T-helper 17 cell (primary cell): ENCODE measurements around the gene SGSM2. TPM values are rescaled to one million over a fixed set of nuclear protein-coding genes. Genes with fewer than 3 reads are reported as not detected.

ENCODE experiments used
- ATAC-seq: fragments of 150-1000 bp; cut with Tn5 transposase; 2 replicates; pipeline ENCODE4 v1.10.0; 2021; ENCODE audit warnings: mild to moderate bottlenecking, moderate library complexity
- DNase-seq, 3 donors: peaks; one replicate each; pipeline versions ENCODE4 v3.0.0 to v3.0.0-alpha.2; 2020 to 2021
- H3K9me3 ChIP-seq: one replicate; pipeline ENCODE4 v1.7.0; 2013; ENCODE audit warnings: low read length, mild to moderate bottlenecking; ENCODE audit not compliant: control insufficient read depth, poor library complexity, severe bottlenecking
- H3K27ac Mint-ChIP-seq: one replicate; pipeline ENCODE4 v1.8.0; 2022; ENCODE audit warnings: mild to moderate bottlenecking, moderate library complexity, mixed read lengths
- H3K27me3 Mint-ChIP-seq: one replicate; pipeline ENCODE4 v1.8.0; 2022; ENCODE audit warnings: mixed read lengths
- H3K36me3 Mint-ChIP-seq: one replicate; pipeline ENCODE4 v1.8.0; 2022; ENCODE audit warnings: low read depth, mixed read lengths
- H3K4me1 Mint-ChIP-seq: one replicate; pipeline ENCODE4 v1.8.0; 2022; ENCODE audit warnings: mild to moderate bottlenecking, mixed read lengths
- H3K4me3 Mint-ChIP-seq: one replicate; pipeline ENCODE4 v1.8.0; 2022; ENCODE audit warnings: mild to moderate bottlenecking, moderate library complexity, mixed read lengths
- total RNA-seq, 4 donors: library from RNA in 2 of 4; stranded (reverse) in 2 of 4; gene quantifications; one replicate each; pipeline ENCODE4 v1.2.3 and lab custom pipeline; 2022 to 2026

SGSM2 gene
- total RNA-seq, 2 donors from 2014 or later, result 119 to 128 TPM

- ATAC-seq, result no peak
- H3K4me1 Mint-ChIP-seq, result peaks cover 47% of the 10 kb centered on the region
- DNase-seq, result peak in 1 of 3 donors; percentile 40
- H3K9me3 ChIP-seq, result no peaks in the 10 kb centered on the region
- peak overlapping the region; percentile 99 for H3K4me3 Mint-ChIP-seq
- peak overlapping the region; percentile 88 for H3K27ac Mint-ChIP-seq
- H3K36me3 Mint-ChIP-seq, result peaks cover 4% of the 10 kb centered on the region
- H3K27me3 Mint-ChIP-seq, result no peaks in the 10 kb centered on the region
These were observed 59.4 kb downstream of the SGSM2 start for GRCh38 chr17:2396568-2397246.

GRCh38 chr17:2397247-2398171 lies 60.2 kb downstream of the SGSM2 start:
- peaks cover 44% of the 10 kb centered on the region for H3K4me1 Mint-ChIP-seq
- H3K36me3 Mint-ChIP-seq, result peaks cover 4% of the 10 kb centered on the region
- peak overlapping the region; percentile 87 for H3K27ac Mint-ChIP-seq
- DNase-seq, result no peak
- no peak for ATAC-seq
- H3K9me3 ChIP-seq, result no peaks in the 10 kb centered on the region
- H3K27me3 Mint-ChIP-seq, result no peaks in the 10 kb centered on the region
- H3K4me3 Mint-ChIP-seq, result peak overlapping the region; percentile 99

- DNase-seq (no peak), ATAC-seq (no peak)
- Mint-ChIP-seq H3K36me3 (peaks cover 4% of the 10 kb centered on the region), H3K27ac (peak overlapping the region; percentile 87), H3K4me1 (peaks cover 47% of the 10 kb centered on the region), H3K27me3 (no peaks in the 10 kb centered on the region), H3K4me3 (peak overlapping the region; percentile 99)
- H3K9me3 ChIP-seq, result no peaks in the 10 kb centered on the region
These were observed 60.9 kb downstream of the SGSM2 start for GRCh38 chr17:2398182-2398581.

- Mint-ChIP-seq H3K4me1 (peaks cover 45% of the 10 kb centered on the region), H3K27ac (peak overlapping the region; percentile 97), H3K4me3 (peak overlapping the region; percentile 99), H3K27me3 (no peaks in the 10 kb centered on the region), H3K36me3 (peaks cover 4% of the 10 kb centered on the region)
- DNase-seq (peak; percentile 37 to 62 (median 39)), ATAC-seq (peak; percentile 6)
- H3K9me3 ChIP-seq, result no peaks in the 10 kb centered on the region
These were observed 61.6 kb downstream of the SGSM2 start for GRCh38 chr17:2398655-2399571.

- DNase-seq (peak; percentile 87 to 98 (median 94)), ATAC-seq (peak; percentile 57)
- Mint-ChIP-seq H3K4me3 (peak overlapping the region; percentile 99), H3K4me1 (peaks cover 38% of the 10 kb centered on the region), H3K27me3 (no peaks in the 10 kb centered on the region), H3K27ac (peak overlapping the region; percentile 97), H3K36me3 (peaks cover 4% of the 10 kb centered on the region)
- H3K9me3 ChIP-seq, result no peaks in the 10 kb centered on the region
These were observed 62.5 kb downstream of the SGSM2 start for GRCh38 chr17:2399572-2400473.

- peak; percentile 25 to 43 (median 40) for DNase-seq
- Mint-ChIP-seq H3K36me3 (peaks cover 4% of the 10 kb centered on the region), H3K4me3 (peak overlapping the region; percentile 99), H3K27ac (peak overlapping the region; percentile 97), H3K27me3 (no peaks in the 10 kb centered on the region), H3K4me1 (peaks cover 43% of the 10 kb centered on the region)
- no peaks in the 10 kb centered on the region for H3K9me3 ChIP-seq
- no peak for ATAC-seq
These were observed 63.2 kb downstream of the SGSM2 start for GRCh38 chr17:2400474-2400866.

GRCh38 chr17:2400877-2401425 lies 63.6 kb downstream of the SGSM2 start, which contains the start of gene MNT:
MNT (minus strand) TSS chr17:2401060; CDS start chr17:2400712, 348 bp downstream.
- H3K4me3 Mint-ChIP-seq, result peak within 1 kb of the TSS; percentile 99
- DNase-seq (peak; percentile 94), ATAC-seq (peak; percentile 52)
- peaks cover 4% of the 10 kb centered on the region for H3K36me3 Mint-ChIP-seq
- H3K27me3 Mint-ChIP-seq, result no peaks in the 10 kb centered on the region
- H3K27ac Mint-ChIP-seq, result peak within 1 kb of the TSS; percentile 97
- no peaks in the 10 kb centered on the region for H3K9me3 ChIP-seq
- peaks cover 43% of the 10 kb centered on the region for H3K4me1 Mint-ChIP-seq

- H3K36me3 Mint-ChIP-seq, result peaks cover 2% of the 10 kb centered on the region
- H3K9me3 ChIP-seq, result no peaks in the 10 kb centered on the region
- ATAC-seq (peak; percentile 66), DNase-seq (peak; percentile 98 to 99 (median 98))
- peak overlapping the region; percentile 97 for H3K27ac Mint-ChIP-seq
- H3K4me1 Mint-ChIP-seq, result peaks cover 41% of the 10 kb centered on the region
- H3K4me3 Mint-ChIP-seq, result peak overlapping the region; percentile 99
- H3K27me3 Mint-ChIP-seq, result no peaks in the 10 kb centered on the region
These were observed 64.3 kb downstream of the SGSM2 start for GRCh38 chr17:2401426-2402221.

GRCh38 chr17:2402544-2402943 lies 65.2 kb downstream of the SGSM2 start:
- no peak for DNase-seq
- H3K9me3 ChIP-seq, result no peaks in the 10 kb centered on the region
- peaks cover 42% of the 10 kb centered on the region for H3K4me1 Mint-ChIP-seq
- peak overlapping the region; percentile 97 for H3K27ac Mint-ChIP-seq
- no peak for ATAC-seq
- peaks cover 2% of the 10 kb centered on the region for H3K36me3 Mint-ChIP-seq
- H3K27me3 Mint-ChIP-seq, result no peaks in the 10 kb centered on the region
- peak overlapping the region; percentile 82 for H3K4me3 Mint-ChIP-seq

GRCh38 chr17:2403044-2403443 lies 65.7 kb downstream of the SGSM2 start:
- H3K9me3 ChIP-seq, result no peaks in the 10 kb centered on the region
- no peak for ATAC-seq
- no peak for DNase-seq
- peaks cover 2% of the 10 kb centered on the region for H3K36me3 Mint-ChIP-seq
- H3K4me1 Mint-ChIP-seq, result peaks cover 38% of the 10 kb centered on the region
- H3K27me3 Mint-ChIP-seq, result no peaks in the 10 kb centered on the region
- H3K4me3 Mint-ChIP-seq, result peak overlapping the region; percentile 82
- no peak overlapping the region for H3K27ac Mint-ChIP-seq

- H3K4me3 Mint-ChIP-seq, result no peak overlapping the region
- no peaks in the 10 kb centered on the region for H3K27me3 Mint-ChIP-seq
- no peaks in the 10 kb centered on the region for H3K9me3 ChIP-seq
- H3K36me3 Mint-ChIP-seq, result no peaks in the 10 kb centered on the region
- DNase-seq (no peak), ATAC-seq (no peak)
- peaks cover 22% of the 10 kb centered on the region for H3K4me1 Mint-ChIP-seq
- peak overlapping the region; percentile 74 for H3K27ac Mint-ChIP-seq
These were observed 68.1 kb downstream of the SGSM2 start for GRCh38 chr17:2405247-2405926.
